GM12878 (cell line): ENCODE measurements around the gene C11orf52. TPM values are rescaled to one million over a fixed set of nuclear protein-coding genes. Genes with fewer than 3 reads are reported as not detected.

Experiments used
- ATAC-seq: fragments of 200-7000 bp; cut with Tn5 transposase; 3 replicates; pipeline ENCODE4 v1.9.1; 2020; ENCODE audit warnings: mild to moderate bottlenecking, moderate library complexity
- BruUV-seq: library from RNA; stranded (reverse); fragments of 400-500 nt; replicated peaks from 2 replicates; lab custom pipeline; 2021; lab: Mats Ljungman, UMichigan
- CTCF ChIA-PET: fragments of 300-600 bp; sonication (Branson Sonifier 250); formaldehyde crosslinking; extraction: SDS; loops from one replicate; lab custom pipeline; 2021; ENCODE audit warnings: inconsistent platforms; lab: Yijun Ruan, JAX
- POLR2A ChIA-PET: fragments of 350-600 bp; formaldehyde crosslinking; extraction: SDS; loops from one replicate; lab custom pipeline; 2021; ENCODE audit warnings: inconsistent platforms; lab: Charles Lee
- RAD21 ChIA-PET: fragments of 300-600 bp; sonication (Branson Sonifier 250); formaldehyde crosslinking; loops from one replicate; lab custom pipeline; 2023; ENCODE audit warnings: antibody characterized with exemption; ENCODE audit not compliant: unreplicated experiment; lab: Charles Lee
- SMC1A ChIA-PET: fragments of 300-600 bp; sonication (Branson Sonifier 250); formaldehyde crosslinking; loops from one replicate; lab custom pipeline; 2023; ENCODE audit not compliant: unreplicated experiment, uncharacterized antibody; lab: Charles Lee
- DNase-seq: peaks from one replicate; pipeline ENCODE4 v3.0.0-alpha.2; 2011; ENCODE audit warnings: low read depth, low spot score
- FAIRE-seq: peaks from 3 replicates; lab custom pipeline; 2011; peaks lifted over from hg19 to GRCh38; lab: Jason Lieb, UNC
- H2AFZ ChIP-seq: 2 replicates; pipeline ENCODE4 v1.6.0; 2011; ENCODE audit warnings: low read depth, low read length, control low read depth; ENCODE audit not compliant: control insufficient read depth
- H3K27ac ChIP-seq: 2 replicates; pipeline ENCODE4 v1.5.1; 2011; ENCODE audit warnings: control low read depth; ENCODE audit not compliant: control insufficient read depth, insufficient read depth
- H3K27me3 ChIP-seq, 2 experiments: replicated peaks in 1 of 2; 2 replicates each; pipeline versions ENCODE4 v1.6.0 to v1.6.1; 2011; ENCODE audit warnings: low read length in 1 of 2; ENCODE audit not compliant: control insufficient read depth in 2 of 2, insufficient read depth in 2 of 2
- H3K36me3 ChIP-seq, 2 experiments: 2 replicates each; pipeline ENCODE4 v1.5.1; 2011; ENCODE audit warnings: low read length in 1 of 2; ENCODE audit not compliant: control insufficient read depth in 2 of 2, insufficient read depth in 2 of 2
- H3K4me1 ChIP-seq: 2 replicates; pipeline ENCODE4 v1.6.1; 2011; ENCODE audit warnings: mild to moderate bottlenecking, low read length, moderate library complexity, mixed read lengths; ENCODE audit not compliant: control insufficient read depth, insufficient read depth
- H3K4me2 ChIP-seq: 2 replicates; pipeline ENCODE4 v1.6.0; 2011; ENCODE audit warnings: control low read depth; ENCODE audit not compliant: control insufficient read depth, insufficient read depth
- H3K4me3 ChIP-seq: fragments of 200-600 bp; sonication (generic); 2 replicates; pipeline ENCODE4 v1.5.1; 2016
- H3K79me2 ChIP-seq: 2 replicates; pipeline ENCODE4 v1.6.0; 2011; ENCODE audit warnings: low read length; ENCODE audit not compliant: control insufficient read depth, insufficient read depth
- H3K9ac ChIP-seq: 2 replicates; pipeline ENCODE4 v1.8.0; 2011; ENCODE audit warnings: low read length, control low read depth, mixed read lengths; ENCODE audit not compliant: control insufficient read depth, insufficient read depth
- H3K9me3 ChIP-seq: replicated peaks from 3 replicates; pipeline ENCODE4 v1.5.1; 2011; ENCODE audit warnings: mild to moderate bottlenecking, low read length; ENCODE audit not compliant: control insufficient read depth, insufficient read depth
- H4K20me1 ChIP-seq: 2 replicates; pipeline ENCODE4 v1.6.0; 2011; ENCODE audit not compliant: control insufficient read depth, insufficient read depth
- ASH2L ChIP-seq: fragments of 300-600, 200-600 bp; sonication (generic); IDR thresholded peaks from 2 replicates; pipeline ENCODE4 v1.6.1; 2017; ENCODE audit warnings: low read depth, mild to moderate bottlenecking, borderline replicate concordance
- BHLHE40 ChIP-seq, 2 experiments: fragments of 450-650 bp in 1 of 2; IDR thresholded peaks; 2 replicates each; pipeline ENCODE4 v1.6.1; 2011 to 2017; ENCODE audit warnings: low read depth in 2 of 2, borderline replicate concordance in 1 of 2, improper control_type of control experiment in 1 of 2, low read length in 1 of 2, mild to moderate bottlenecking in 1 of 2
- HDAC6 ChIP-seq: fragments of 200-600 bp; sonication (generic); IDR thresholded peaks from one replicate; pipeline ENCODE4 v1.8.0; 2017; ENCODE audit warnings: antibody characterized with exemption; ENCODE audit not compliant: unreplicated experiment
- POU2F2 ChIP-seq: IDR thresholded peaks from 3 replicates; pipeline ENCODE4 v1.6.1; 2011; ENCODE audit warnings: low read depth, mild to moderate bottlenecking, low read length, borderline replicate concordance
- SP1 ChIP-seq: IDR thresholded peaks from one replicate; pipeline ENCODE4 v1.6.1; 2011; ENCODE audit warnings: low read depth, low read length
- STAT1 ChIP-seq: fragments of 450-650 bp; conservative IDR thresholded peaks from 2 replicates; pipeline ENCODE4 v1.6.1; 2014; ENCODE audit warnings: antibody characterized with exemption, mild to moderate bottlenecking
- TCF7 ChIP-seq: IDR thresholded peaks from 2 replicates; pipeline ENCODE4 v1.6.1; 2014; ENCODE audit warnings: antibody characterized with exemption, borderline replicate concordance
- ZSCAN29 ChIP-seq: fragments of 450-650 bp; IDR thresholded peaks from 2 replicates; pipeline ENCODE4 v1.6.1; 2017; ENCODE audit warnings: mild to moderate bottlenecking, moderate library complexity
- WGBS: methylation state at CpG from one replicate; pipeline ENCODE4 v1.1.6; 2016; ENCODE audit warnings: low lambda C conversion rate; ENCODE audit not compliant: insufficient replicate concordance, insufficient coverage; ENCODE audit errors: missing lambda C conversion rate; 5-methylcytosine and 5-hydroxymethylcytosine counted together
- in situ Hi-C: fragments of 300-500 bp; cut with MboI; formaldehyde crosslinking; loops from 9 replicates; pipeline ENCODE4 v1.14.3; 2018; ENCODE audit warnings: mixed read lengths
- intact Hi-C: fragments of 100-400 bp; cut with micrococcal nuclease; formaldehyde crosslinking; loops from one replicate; pipeline ENCODE4 v1.14.2; 2022; ENCODE audit not compliant: unreplicated experiment
- polyA plus RNA-seq, 11 experiments: library from polyadenylated mRNA; depleted of rRNA in 4 of 11; unstranded in 6 of 11; stranded (reverse) in 5 of 11; fragments of >200 nt; fragmentation: Nextera tagmentation in 4 of 11; fragmentation: Illumina TruSeq in 1 of 11; extraction: Ambion mirVana in 4 of 11; extraction: Trizol in 1 of 11; gene quantifications; 1 replicate in 1 of 11; 2 replicates in 10 of 11; pipeline versions ENCODE4 v1.2.1 to v1.2.3, GENCODE V29; 2011 to 2016; ENCODE audit warnings: inconsistent platforms in 2 of 11, missing spikeins in 2 of 11, low read depth in 1 of 11
- total RNA-seq, 4 experiments: library from RNA; depleted of rRNA in 3 of 4; stranded (reverse); fragments of >200 nt in 3 of 4; fragmentation: Illumina TruSeq in 1 of 4; extraction: Trizol in 1 of 4; gene quantifications; 2 replicates each; pipeline versions ENCODE4 v1.2.1 to v1.2.3, GENCODE V29; 2013 to 2021
- TF ChIP-seq, protein P1 (sequence below): IDR thresholded peaks from 2 replicates; pipeline ENCODE4 v1.6.1; 2011; ENCODE audit warnings: low read depth, mild to moderate bottlenecking, low read length, moderate library complexity, borderline replicate concordance; ENCODE audit errors: extremely low read depth

C11orf52 gene
- total and polyA plus RNA-seq, 10 of the 15 experiments (the other 5 are each of a cell fraction or from before 2014, with no cell fraction given): not detected

DNA sequence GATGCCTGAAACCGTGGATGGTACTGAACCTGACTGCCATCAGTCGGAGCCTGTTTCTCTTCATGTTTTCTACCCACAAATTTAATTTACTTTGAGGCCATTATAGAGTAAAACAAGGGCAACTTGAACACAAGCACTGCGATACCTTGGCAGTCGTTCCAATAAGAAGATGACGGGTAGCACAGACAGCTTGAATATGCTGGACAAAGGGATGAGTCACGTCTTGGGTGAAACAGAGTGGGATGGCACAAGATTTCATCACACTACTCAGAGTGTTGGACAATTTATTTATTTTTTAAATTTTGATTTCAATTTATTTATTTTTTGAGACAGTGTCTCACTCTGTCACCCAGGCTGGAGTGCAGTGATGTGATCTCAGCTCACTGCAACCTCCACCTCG lies 24.1 kb downstream of the C11orf52 start (continued):
- TF ChIP-seq BHLHE40 (IDR thresholded peaks at IDR 0.05; ENCODE audit: borderline replicate concordance in 1 of 2, low read depth in 2 of 2, low read length in 1 of 2) (no peak), HDAC6 (no peak), TCF7 (no peak)

DNA sequence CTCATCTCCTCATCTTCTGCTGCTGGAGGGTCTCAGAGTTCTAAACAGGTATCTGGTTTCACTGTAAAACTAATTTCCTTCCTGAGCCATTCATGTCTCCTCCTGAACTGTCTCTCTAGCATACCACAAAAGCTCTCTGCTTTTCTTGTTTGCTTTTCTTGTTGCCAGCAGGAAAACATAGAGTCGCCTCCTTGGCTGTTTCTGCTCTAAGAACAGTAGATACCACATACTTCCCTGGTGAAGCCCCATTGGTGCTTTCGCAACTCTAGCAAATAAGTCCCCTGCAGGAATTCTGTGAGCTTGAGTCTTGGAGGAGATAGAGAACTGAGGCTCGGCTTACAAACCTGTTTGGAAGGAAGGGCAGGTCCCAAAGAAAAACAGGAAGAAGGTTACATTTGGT lies 25.4 kb downstream of the C11orf52 start:
- BruUV-seq: no TSS peak
- Histone ChIP-seq H4K20me1 (no peaks in the 10 kb centered on the region), H3K9me3 (no peaks in the 10 kb centered on the region), H3K27me3 (no peaks in the 10 kb centered on the region), H2AFZ (no peak overlapping the region), H3K4me3 (no peak overlapping the region), H3K27ac (no peak overlapping the region), H3K9ac (no peak overlapping the region), H3K79me2 (no peaks in the 10 kb centered on the region), H3K36me3 (no peaks in the 10 kb centered on the region), H3K4me2 (no peak overlapping the region), H3K4me1 (peaks cover 12% of the 10 kb centered on the region)
- ChIA-PET CTCF (interaction anchor here (1.4 to 2.0 kb wide), 3 partner anchors 10 to 336 kb away, joined by 5 to 9 read pairs (median 7); no protein-coding TSS in a partner anchor), SMC1A (interaction anchor here (1.1 to 1.3 kb wide), 2 partner anchors 14 to 36 kb away, joined by 3 read pairs; no protein-coding TSS in a partner anchor), RAD21 (no interaction called here), POLR2A (no interaction called here)
- ATAC-seq (no peak), DNase-seq (no peak), FAIRE-seq (no peak)
- TF ChIP-seq STAT1: no peak
- WGBS: 78% methylated on average over 3 of the region's 3 CpGs
- in situ Hi-C loops: loop anchor here (10.0 kb wide), 1 partner anchor 59 kb away; no protein-coding TSS in a partner anchor
- intact Hi-C loops: no loop called here

DNA sequence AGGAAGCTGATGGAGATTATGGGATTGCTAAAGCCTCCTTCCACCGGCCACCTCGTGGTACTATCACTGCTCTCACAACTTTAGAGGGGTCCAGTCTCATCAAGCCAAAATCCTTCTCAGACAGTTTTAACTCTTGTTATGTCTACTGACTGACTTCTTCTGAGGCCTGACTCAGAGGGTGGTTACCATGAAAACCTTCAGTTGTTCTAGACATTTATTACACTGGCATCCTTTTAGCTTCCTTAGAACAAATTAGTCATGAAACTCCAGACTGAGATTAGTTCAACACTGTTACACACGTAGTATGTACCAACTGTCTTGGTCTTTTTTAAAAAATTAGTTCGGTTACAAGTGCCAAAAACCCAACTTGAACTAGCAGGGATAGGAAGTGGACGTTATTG lies 25.9 kb downstream of the C11orf52 start:
- BruUV-seq: no TSS peak
- in situ Hi-C loops: loop anchor here (10.0 kb wide), 1 partner anchor 60 kb away; no protein-coding TSS in a partner anchor
- no peak overlapping the region for H3K4me2 ChIP-seq
- no peaks in the 10 kb centered on the region for H3K36me3 ChIP-seq
- POLR2A ChIA-PET: interaction anchor here (0.7 kb wide), 1 partner anchor 18 kb away, joined by 3 read pairs; no protein-coding TSS in a partner anchor
- SMC1A ChIA-PET: interaction anchor here (0.6 to 1.3 kb wide), 5 partner anchors 8 to 51 kb away, joined by 3 to 4 read pairs (median 3); no protein-coding TSS in a partner anchor
- intact Hi-C loops: no loop called here
- H3K4me1 ChIP-seq: peaks cover 10% of the 10 kb centered on the region
- RAD21 ChIA-PET: interaction anchor here (0.6 kb wide), 1 partner anchor 11 kb away, joined by 3 read pairs; no protein-coding TSS in a partner anchor
- WGBS: 30% methylated on average over 5 of the region's 5 CpGs
- H3K27ac ChIP-seq: no peak overlapping the region
- H3K9ac ChIP-seq: no peak overlapping the region
- H3K79me2 ChIP-seq: no peaks in the 10 kb centered on the region
- H3K9me3 ChIP-seq: no peaks in the 10 kb centered on the region
- no peak for DNase-seq
- H3K4me3 ChIP-seq: no peak overlapping the region
- no peak overlapping the region for H2AFZ ChIP-seq
- no peaks in the 10 kb centered on the region for H3K27me3 ChIP-seq
- FAIRE-seq: no peak
- no peaks in the 10 kb centered on the region for H4K20me1 ChIP-seq
- ATAC-seq: no peak
- TF ChIP-seq, protein P1, sequence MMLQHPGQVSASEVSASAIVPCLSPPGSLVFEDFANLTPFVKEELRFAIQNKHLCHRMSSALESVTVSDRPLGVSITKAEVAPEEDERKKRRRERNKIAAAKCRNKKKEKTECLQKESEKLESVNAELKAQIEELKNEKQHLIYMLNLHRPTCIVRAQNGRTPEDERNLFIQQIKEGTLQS: no peak
- no peak for TF ChIP-seq ASH2L
- TF ChIP-seq ZSCAN29: no peak
- no peak for TF ChIP-seq SP1
- no peak for TF ChIP-seq POU2F2
- CTCF ChIA-PET: interaction anchor here (0.7 to 2.0 kb wide), 4 partner anchors 10 to 335 kb away, joined by 3 to 9 read pairs (median 6); no protein-coding TSS in a partner anchor
